Loucy (cell line): ENCODE results near the gene CENPA.
A peak's percentile ranks its signal among the peaks of the same experiment; 100 is the strongest.

ENCODE experiments used
- H2AFZ ChIP-seq: fragments of 200-600 bp; sonication (generic); 2 replicates; pipeline ENCODE4 v1.6.0; 2016; ENCODE audit warnings: antibody characterized with exemption, mild to moderate bottlenecking, low read length, moderate library complexity
- H3F3A ChIP-seq: fragments of 200-600 bp; 2 replicates; pipeline ENCODE4 v1.6.0; 2016; ENCODE audit warnings: antibody characterized with exemption, low read depth, mild to moderate bottlenecking
- H3K27me3 ChIP-seq: fragments of 200-600 bp; sonication (generic); 2 replicates; pipeline ENCODE4 v1.6.1; 2014; ENCODE audit warnings: low read length, mild to moderate bottlenecking; ENCODE audit not compliant: insufficient read depth, poor library complexity, severe bottlenecking
- H3K36me3 ChIP-seq: fragments of 200-600 bp; sonication (generic); 2 replicates; pipeline ENCODE4 v1.6.1; 2016; ENCODE audit warnings: low read length; ENCODE audit not compliant: insufficient read depth
- H3K4me1 ChIP-seq: fragments of 200-600 bp; sonication (generic); 2 replicates; pipeline ENCODE4 v1.5.1; 2014; ENCODE audit warnings: low read length, mild to moderate bottlenecking; ENCODE audit not compliant: insufficient read depth, poor library complexity, severe bottlenecking
- H3K4me2 ChIP-seq: fragments of 200-600 bp; sonication (generic); 2 replicates; pipeline ENCODE4 v1.6.0; 2014; ENCODE audit warnings: antibody characterized with exemption, low read length, low read depth, mild to moderate bottlenecking; ENCODE audit not compliant: poor library complexity, severe bottlenecking
- H3K4me3 ChIP-seq: fragments of 200-600 bp; sonication (generic); 2 replicates; pipeline ENCODE4 v1.5.1; 2014; ENCODE audit warnings: low read length, mild to moderate bottlenecking, mixed read lengths; ENCODE audit not compliant: poor library complexity, severe bottlenecking
- H3K79me2 ChIP-seq: fragments of 200-600 bp; sonication (generic); 2 replicates; pipeline ENCODE4 v1.6.1; 2014; ENCODE audit warnings: low read length; ENCODE audit not compliant: insufficient read depth
- H3K9ac ChIP-seq: fragments of 200-600 bp; sonication (generic); 2 replicates; pipeline ENCODE4 v1.6.0; 2014; ENCODE audit warnings: mild to moderate bottlenecking, low read depth, low read length, moderate library complexity; ENCODE audit not compliant: poor library complexity, severe bottlenecking
- H3K9me2 ChIP-seq: fragments of 200-600 bp; sonication (generic); replicated peaks from 2 replicates; pipeline ENCODE4 v1.6.1; 2016; ENCODE audit warnings: low read depth, low read length, mixed read lengths
- H3K9me3 ChIP-seq: fragments of 200-600 bp; sonication (generic); 2 replicates; pipeline ENCODE4 v1.6.1; 2014; ENCODE audit warnings: mild to moderate bottlenecking, antibody characterized with exemption, low read length, low read depth; ENCODE audit not compliant: insufficient read depth
- H4K20me1 ChIP-seq: fragments of 200-600 bp; sonication (generic); 2 replicates; pipeline ENCODE4 v1.6.0; 2014; ENCODE audit warnings: antibody characterized with exemption, low read length, mild to moderate bottlenecking; ENCODE audit not compliant: insufficient read depth, poor library complexity, severe bottlenecking
- CTCF ChIP-seq: fragments of 200-600 bp; sonication (generic); conservative IDR thresholded peaks from 2 replicates; pipeline ENCODE4 v1.5.1; 2014; ENCODE audit warnings: mild to moderate bottlenecking, antibody characterized with exemption, low read length
- EZH2phosphoT487 ChIP-seq: fragments of 200-600 bp; IDR thresholded peaks from 2 replicates; pipeline ENCODE4 v1.6.1; 2018; ENCODE audit warnings: antibody characterized with exemption, mild to moderate bottlenecking, moderate library complexity, borderline replicate concordance

Gene CENPA

GRCh38 chr2:26739514-26739913 is 46.3 kb upstream of the CENPA start:
- no peaks in the 10 kb centered on the region for H3K79me2 ChIP-seq
- H3K4me2 ChIP-seq, result no peak overlapping the region
- TF ChIP-seq CTCF, result no peak
- no peak for TF ChIP-seq EZH2phosphoT487
- H3K27me3 ChIP-seq, result no peaks in the 10 kb centered on the region
- no peaks in the 10 kb centered on the region for H4K20me1 ChIP-seq
- H3K36me3 ChIP-seq, result no peaks in the 10 kb centered on the region
- no peak overlapping the region for H2AFZ ChIP-seq
- no peaks in the 10 kb centered on the region for H3K9me3 ChIP-seq
- H3K4me3 ChIP-seq, result no peak overlapping the region
- H3F3A ChIP-seq, result no peaks in the 10 kb centered on the region
- H3K9me2 ChIP-seq, result no peaks in the 10 kb centered on the region
- no peak overlapping the region for H3K9ac ChIP-seq
- peaks cover 16% of the 10 kb centered on the region for H3K4me1 ChIP-seq

GRCh38 chr2:26740346-26740745 is 45.5 kb upstream of the CENPA start:
- no peak overlapping the region for H3K9ac ChIP-seq
- no peak overlapping the region for H2AFZ ChIP-seq
- no peaks in the 10 kb centered on the region for H3K36me3 ChIP-seq
- no peaks in the 10 kb centered on the region for H3K9me3 ChIP-seq
- H3K4me1 ChIP-seq, result peaks cover 16% of the 10 kb centered on the region
- H3K27me3 ChIP-seq, result no peaks in the 10 kb centered on the region
- no peaks in the 10 kb centered on the region for H3F3A ChIP-seq
- H3K9me2 ChIP-seq, result no peaks in the 10 kb centered on the region
- H3K79me2 ChIP-seq, result no peaks in the 10 kb centered on the region
- H3K4me2 ChIP-seq, result peak overlapping the region; percentile 70
- no peaks in the 10 kb centered on the region for H4K20me1 ChIP-seq
- peak overlapping the region; percentile 22 for H3K4me3 ChIP-seq
- no peak for TF ChIP-seq EZH2phosphoT487
- TF ChIP-seq CTCF, result no peak

GRCh38 chr2:26740890-26741302 is 45.0 kb upstream of the CENPA start:
- Histone ChIP-seq H2AFZ (no peak overlapping the region), H3F3A (no peaks in the 10 kb centered on the region), H3K27me3 (no peaks in the 10 kb centered on the region), H3K9me2 (no peaks in the 10 kb centered on the region), H3K36me3 (no peaks in the 10 kb centered on the region), H3K4me1 (peaks cover 16% of the 10 kb centered on the region), H3K9me3 (no peaks in the 10 kb centered on the region), H3K4me2 (peak overlapping the region; percentile 70), H3K79me2 (no peaks in the 10 kb centered on the region), H3K9ac (no peak overlapping the region), H4K20me1 (no peaks in the 10 kb centered on the region), H3K4me3 (peak overlapping the region; percentile 22)
- peak; percentile 59 for TF ChIP-seq CTCF
- TF ChIP-seq EZH2phosphoT487, result no peak
